AG04450 (cell line): Measurements from ENCODE around the gene STX16. TPM values are rescaled to one million over a fixed set of nuclear protein-coding genes. Genes with fewer than 3 reads are reported as not detected.

Experiments
- CTCF ChIA-PET: fragments of 300-600, 350-600 bp; formaldehyde crosslinking; extraction: SDS; loops from one replicate; lab custom pipeline; 2022; ENCODE audit warnings: antibody characterized with exemption, inconsistent platforms; lab: Charles Lee
- POLR2A ChIA-PET: fragments of 350-600 bp; formaldehyde crosslinking; extraction: SDS; loops from one replicate; lab custom pipeline; 2021; ENCODE audit warnings: antibody characterized with exemption, inconsistent platforms; lab: Yijun Ruan, JAX
- DNase-seq: peaks from one replicate; pipeline ENCODE4 v3.0.0-alpha.2; 2011; ENCODE audit warnings: low read depth, low spot score
- H3K27ac ChIP-seq: one replicate; pipeline ENCODE4 v1.5.1; 2012; ENCODE audit warnings: low read depth, low read length, control low read depth
- H3K27me3 ChIP-seq: one replicate; pipeline ENCODE4 v1.6.0; 2012; ENCODE audit warnings: low read length; ENCODE audit not compliant: control insufficient read depth, insufficient read depth
- H3K4me3 ChIP-seq: 2 replicates; pipeline ENCODE4 v1.5.1; 2011; ENCODE audit warnings: mild to moderate bottlenecking, low read depth, low read length, control low read depth
- H3K9me3 ChIP-seq: 2 replicates; pipeline ENCODE4 v1.5.1; 2012; ENCODE audit warnings: low read length; ENCODE audit not compliant: control insufficient read depth, insufficient read depth
- CTCF ChIP-seq: IDR thresholded peaks from 2 replicates; pipeline ENCODE4 v1.5.1; 2011; ENCODE audit warnings: low read depth, low read length, control low read depth, inconsistent platforms
- polyA plus RNA-seq: library from polyadenylated mRNA; depleted of rRNA; stranded (reverse); fragments of >200 nt; gene quantifications from 2 replicates; pipeline ENCODE4 v1.2.3, GENCODE V29; 2011

STX16 gene
- polyA plus RNA-seq, 1 experiment = 51.9 TPM

GRCh38 chr20:58701431-58702160 lies 50.5 kb downstream of the STX16 start:
- POLR2A ChIA-PET = no interaction called here
- no peak for TF ChIP-seq CTCF
- no peak for DNase-seq
- Histone ChIP-seq H3K27me3 (no peaks in the 10 kb centered on the region), H3K9me3 (peaks cover 6% of the 10 kb centered on the region; the same call in 1 of the 2 replicates), H3K27ac (no peak overlapping the region), H3K4me3 (no peak overlapping the region)
- CTCF ChIA-PET = no interaction called here

GRCh38 chr20:58702161-58702510 lies 51.1 kb downstream of the STX16 start:
- Histone ChIP-seq H3K27ac (no peak overlapping the region), H3K27me3 (no peaks in the 10 kb centered on the region), H3K9me3 (peaks cover 6% of the 10 kb centered on the region; the same call in 1 of the 2 replicates), H3K4me3 (no peak overlapping the region)
- ChIA-PET POLR2A (no interaction called here), CTCF (no interaction called here)
- TF ChIP-seq CTCF = no peak
- DNase-seq = no peak

GRCh38 chr20:58702859-58703648 lies 52.0 kb downstream of the STX16 start:
- ChIA-PET CTCF (interaction anchor here (0.6 to 1.4 kb wide), 4 partner anchors 11 to 466 kb away, joined by 3 to 6 read pairs (median 4); partner anchors contain the start of gene NPEPL1), POLR2A (no interaction called here)
- DNase-seq = no peak
- peaks cover 6% of the 10 kb centered on the region; the same call in 1 of the 2 replicates for H3K9me3 ChIP-seq
- H3K27me3 ChIP-seq = no peaks in the 10 kb centered on the region
- no peak overlapping the region for H3K4me3 ChIP-seq
- no peak overlapping the region for H3K27ac ChIP-seq
- 0 out of 2 replicates have a peak, but pooled peaks have one; percentile 18 for TF ChIP-seq CTCF

- no peak overlapping the region for H3K4me3 ChIP-seq
- peaks cover 6% of the 10 kb centered on the region; the same call in 1 of the 2 replicates for H3K9me3 ChIP-seq
- no peak overlapping the region for H3K27ac ChIP-seq
- no peak for DNase-seq
- H3K27me3 ChIP-seq = no peaks in the 10 kb centered on the region
- no peak for TF ChIP-seq CTCF
- POLR2A ChIA-PET = no interaction called here
- CTCF ChIA-PET = interaction anchor here (0.6 to 1.4 kb wide), 3 partner anchors 12 to 466 kb away, joined by 3 to 6 read pairs (median 5); partner anchors contain the start of gene NPEPL1
Observed at GRCh38 chr20:58703765-58704371, 52.8 kb downstream of the STX16 start.
